Measurements from ENCODE around the gene RASD2.

DNA sequence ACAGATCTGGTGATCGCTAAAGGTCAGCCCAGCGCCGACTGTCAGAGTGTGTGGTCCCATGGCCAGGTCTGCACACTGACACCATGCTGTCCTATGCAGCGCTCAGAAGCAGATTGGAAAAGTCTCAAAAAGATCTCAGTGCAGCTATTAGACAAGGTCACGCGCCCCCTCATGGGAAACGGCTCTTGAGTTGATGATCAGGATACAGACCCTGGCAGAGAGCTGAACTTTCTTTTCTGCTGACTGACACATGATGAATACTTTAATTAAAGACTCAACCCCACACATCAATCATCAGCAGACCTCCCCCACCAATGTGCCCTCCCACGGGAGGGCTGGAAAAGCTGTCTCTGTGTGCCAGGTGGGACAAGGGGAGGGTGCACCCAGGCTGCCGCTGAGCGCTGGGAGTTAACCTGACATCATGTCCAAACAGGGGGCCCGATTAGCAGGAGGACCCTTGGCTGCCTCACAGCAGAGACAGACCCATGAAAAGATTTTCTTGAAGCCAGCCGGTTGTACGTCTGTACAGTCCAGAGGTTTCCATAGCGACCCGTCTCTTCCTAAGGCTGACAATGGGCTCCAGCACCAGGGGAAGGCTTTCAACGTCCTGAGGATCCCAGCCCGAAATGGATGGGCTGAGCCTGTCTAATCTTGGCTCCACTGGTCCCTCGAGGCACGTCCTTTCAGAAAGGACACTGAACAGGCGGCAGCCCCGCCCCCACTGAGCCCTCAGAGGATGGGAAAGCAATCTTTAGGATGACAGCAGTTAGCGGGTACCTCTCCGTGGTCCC is 26.9 kb downstream of the RASD2 start:
- TF ChIP-seq POLR2A (IDR thresholded peaks at IDR 0.05), result no peak
- TF ChIP-seq, protein P1, sequence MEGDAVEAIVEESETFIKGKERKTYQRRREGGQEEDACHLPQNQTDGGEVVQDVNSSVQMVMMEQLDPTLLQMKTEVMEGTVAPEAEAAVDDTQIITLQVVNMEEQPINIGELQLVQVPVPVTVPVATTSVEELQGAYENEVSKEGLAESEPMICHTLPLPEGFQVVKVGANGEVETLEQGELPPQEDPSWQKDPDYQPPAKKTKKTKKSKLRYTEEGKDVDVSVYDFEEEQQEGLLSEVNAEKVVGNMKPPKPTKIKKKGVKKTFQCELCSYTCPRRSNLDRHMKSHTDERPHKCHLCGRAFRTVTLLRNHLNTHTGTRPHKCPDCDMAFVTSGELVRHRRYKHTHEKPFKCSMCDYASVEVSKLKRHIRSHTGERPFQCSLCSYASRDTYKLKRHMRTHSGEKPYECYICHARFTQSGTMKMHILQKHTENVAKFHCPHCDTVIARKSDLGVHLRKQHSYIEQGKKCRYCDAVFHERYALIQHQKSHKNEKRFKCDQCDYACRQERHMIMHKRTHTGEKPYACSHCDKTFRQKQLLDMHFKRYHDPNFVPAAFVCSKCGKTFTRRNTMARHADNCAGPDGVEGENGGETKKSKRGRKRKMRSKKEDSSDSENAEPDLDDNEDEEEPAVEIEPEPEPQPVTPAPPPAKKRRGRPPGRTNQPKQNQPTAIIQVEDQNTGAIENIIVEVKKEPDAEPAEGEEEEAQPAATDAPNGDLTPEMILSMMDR (IDR thresholded peaks at IDR 0.05), result no peak
- TF ChIP-seq EP300 (IDR thresholded peaks at IDR 0.05), result no peak
